K562 (cell line): Measurements from ENCODE around the gene GNAI1. TPM values are rescaled to one million over a fixed set of nuclear protein-coding genes. Genes with fewer than 3 reads are reported as not detected.

Source experiments
- ELF2 ChIP-seq: fragments of 250-450 bp; sonication (Bioruptor Pico); IDR thresholded peaks from 2 replicates; pipeline ENCODE4 v1.5.0; 2021; ENCODE audit warnings: mild to moderate bottlenecking
- NCOA4 ChIP-seq: fragments of 450-650 bp; IDR thresholded peaks from 2 replicates; pipeline ENCODE4 v1.6.1; 2018; ENCODE audit warnings: mild to moderate bottlenecking; ENCODE audit not compliant: partially characterized antibody
- OTX1 ChIP-seq: fragments of 450-650 bp; formaldehyde crosslinking; IDR thresholded peaks from 2 replicates; pipeline ENCODE4 v1.4.0; 2022; ENCODE audit warnings: mild to moderate bottlenecking
- PML ChIP-seq: IDR thresholded peaks from 2 replicates; pipeline ENCODE4 v1.6.1; 2012; ENCODE audit warnings: low read length, inconsistent platforms
- POLR3G ChIP-seq: IDR thresholded peaks from 2 replicates; pipeline ENCODE4 v1.6.1; 2011; ENCODE audit not compliant: insufficient read length, insufficient replicate concordance; ENCODE audit errors: extremely low read depth
- SETDB1 ChIP-seq: IDR thresholded peaks from one replicate; pipeline ENCODE4 v1.6.1; 2012; ENCODE audit warnings: low read length, control low read depth, inconsistent platforms
- SNIP1 ChIP-seq: fragments of 450-650 bp; IDR thresholded peaks from 2 replicates; pipeline ENCODE4 v1.7.1; 2017; ENCODE audit warnings: low read depth, mild to moderate bottlenecking
- TCF15 ChIP-seq: fragments of 250-450 bp; sonication (Bioruptor Pico); IDR thresholded peaks from 2 replicates; pipeline ENCODE4 v1.8.0; 2022; ENCODE audit warnings: moderate library complexity, mild to moderate bottlenecking, inconsistent platforms
- polyA plus RNA-seq, 8 experiments: library from polyadenylated mRNA; depleted of rRNA in 4 of 8; stranded (reverse) in 5 of 8; unstranded in 3 of 8; fragments of >200 nt; fragmentation: Nextera tagmentation in 2 of 8; fragmentation: Illumina TruSeq in 1 of 8; extraction: Ambion mirVana in 2 of 8; extraction: Trizol in 1 of 8; gene quantifications; 2 replicates each; pipeline versions ENCODE4 v1.2.1 to v1.2.3, GENCODE V29; 2011 to 2014; ENCODE audit warnings: inconsistent platforms in 1 of 8, missing spikeins in 1 of 8
- total RNA-seq, 7 experiments: library from RNA; depleted of rRNA in 6 of 7; stranded (reverse); fragments of >200 nt in 6 of 7; fragmentation: Illumina TruSeq in 2 of 7; extraction: Trizol in 2 of 7; gene quantifications; 2 replicates each; pipeline versions ENCODE4 v1.2.1 to v1.2.3, GENCODE V29; 2011 to 2021; ENCODE audit warnings: low replicate concordance in 1 of 7
- TF ChIP-seq, protein P1 (sequence below), 2 experiments: fragments of 450-650 bp in 1 of 2; IDR thresholded peaks; 2 replicates each; pipeline ENCODE4 v1.6.1; 2011 to 2017; ENCODE audit warnings: low read depth in 2 of 2, antibody characterized with exemption in 1 of 2, borderline replicate concordance in 1 of 2, low read length in 1 of 2, mild to moderate bottlenecking in 1 of 2, mixed read lengths in 1 of 2; ENCODE audit not compliant: control insufficient read depth in 1 of 2
- TF ChIP-seq, protein P2 (sequence below): fragments of 450-650 bp; IDR thresholded peaks from 2 replicates; pipeline ENCODE4 v1.6.1; 2016; ENCODE audit warnings: antibody characterized with exemption
- TF ChIP-seq, protein P3 (sequence below): sonication (generic); formaldehyde crosslinking; IDR thresholded peaks from 2 replicates; pipeline ENCODE4 v1.8.0; 2022; ENCODE audit warnings: missing genetic modification reagents, mild to moderate bottlenecking, borderline replicate concordance

GNAI1 gene
- total and polyA plus RNA-seq, 9 of the 15 experiments (the other 6 are each of a cell fraction or from before 2014, with no cell fraction given) = 0.03 to 0.13 (median 0.08) TPM; not detected in 6

GRCh38 chr7:80161466-80161865 lies 26.8 kb downstream of the GNAI1 start (continued):
- TF ChIP-seq, protein P1, sequence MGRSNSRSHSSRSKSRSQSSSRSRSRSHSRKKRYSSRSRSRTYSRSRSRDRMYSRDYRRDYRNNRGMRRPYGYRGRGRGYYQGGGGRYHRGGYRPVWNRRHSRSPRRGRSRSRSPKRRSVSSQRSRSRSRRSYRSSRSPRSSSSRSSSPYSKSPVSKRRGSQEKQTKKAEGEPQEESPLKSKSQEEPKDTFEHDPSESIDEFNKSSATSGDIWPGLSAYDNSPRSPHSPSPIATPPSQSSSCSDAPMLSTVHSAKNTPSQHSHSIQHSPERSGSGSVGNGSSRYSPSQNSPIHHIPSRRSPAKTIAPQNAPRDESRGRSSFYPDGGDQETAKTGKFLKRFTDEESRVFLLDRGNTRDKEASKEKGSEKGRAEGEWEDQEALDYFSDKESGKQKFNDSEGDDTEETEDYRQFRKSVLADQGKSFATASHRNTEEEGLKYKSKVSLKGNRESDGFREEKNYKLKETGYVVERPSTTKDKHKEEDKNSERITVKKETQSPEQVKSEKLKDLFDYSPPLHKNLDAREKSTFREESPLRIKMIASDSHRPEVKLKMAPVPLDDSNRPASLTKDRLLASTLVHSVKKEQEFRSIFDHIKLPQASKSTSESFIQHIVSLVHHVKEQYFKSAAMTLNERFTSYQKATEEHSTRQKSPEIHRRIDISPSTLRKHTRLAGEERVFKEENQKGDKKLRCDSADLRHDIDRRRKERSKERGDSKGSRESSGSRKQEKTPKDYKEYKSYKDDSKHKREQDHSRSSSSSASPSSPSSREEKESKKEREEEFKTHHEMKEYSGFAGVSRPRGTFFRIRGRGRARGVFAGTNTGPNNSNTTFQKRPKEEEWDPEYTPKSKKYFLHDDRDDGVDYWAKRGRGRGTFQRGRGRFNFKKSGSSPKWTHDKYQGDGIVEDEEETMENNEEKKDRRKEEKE (IDR thresholded peaks at IDR 0.05; ENCODE audit: borderline replicate concordance in 1 of 2, control insufficient read depth in 1 of 2, low read depth in 2 of 2, low read length in 1 of 2) = no peak
- TF ChIP-seq SETDB1 (no peak), TCF15 (CRISPR knock-in tag) (no peak), OTX1 (no peak), SNIP1 (no peak), ELF2 (CRISPR knock-in tag) (no peak), NCOA4 (no peak), POLR3G (no peak), PML (no peak)
- TF ChIP-seq, protein P2, sequence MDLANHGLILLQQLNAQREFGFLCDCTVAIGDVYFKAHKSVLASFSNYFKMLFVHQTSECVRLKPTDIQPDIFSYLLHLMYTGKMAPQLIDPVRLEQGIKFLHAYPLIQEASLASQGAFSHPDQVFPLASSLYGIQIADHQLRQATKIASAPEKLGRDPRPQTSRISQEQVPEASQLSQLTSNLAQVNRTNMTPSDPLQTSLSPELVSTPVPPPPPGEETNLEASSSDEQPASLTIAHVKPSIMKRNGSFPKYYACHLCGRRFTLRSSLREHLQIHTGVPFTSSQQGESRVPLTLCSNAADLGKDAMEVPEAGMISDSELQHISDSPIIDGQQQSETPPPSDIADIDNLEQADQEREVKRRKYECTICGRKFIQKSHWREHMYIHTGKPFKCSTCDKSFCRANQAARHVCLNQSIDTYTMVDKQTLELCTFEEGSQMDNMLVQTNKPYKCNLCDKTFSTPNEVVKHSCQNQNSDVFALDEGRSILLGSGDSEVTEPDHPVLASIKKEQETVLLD = no peak
- TF ChIP-seq, protein P3, sequence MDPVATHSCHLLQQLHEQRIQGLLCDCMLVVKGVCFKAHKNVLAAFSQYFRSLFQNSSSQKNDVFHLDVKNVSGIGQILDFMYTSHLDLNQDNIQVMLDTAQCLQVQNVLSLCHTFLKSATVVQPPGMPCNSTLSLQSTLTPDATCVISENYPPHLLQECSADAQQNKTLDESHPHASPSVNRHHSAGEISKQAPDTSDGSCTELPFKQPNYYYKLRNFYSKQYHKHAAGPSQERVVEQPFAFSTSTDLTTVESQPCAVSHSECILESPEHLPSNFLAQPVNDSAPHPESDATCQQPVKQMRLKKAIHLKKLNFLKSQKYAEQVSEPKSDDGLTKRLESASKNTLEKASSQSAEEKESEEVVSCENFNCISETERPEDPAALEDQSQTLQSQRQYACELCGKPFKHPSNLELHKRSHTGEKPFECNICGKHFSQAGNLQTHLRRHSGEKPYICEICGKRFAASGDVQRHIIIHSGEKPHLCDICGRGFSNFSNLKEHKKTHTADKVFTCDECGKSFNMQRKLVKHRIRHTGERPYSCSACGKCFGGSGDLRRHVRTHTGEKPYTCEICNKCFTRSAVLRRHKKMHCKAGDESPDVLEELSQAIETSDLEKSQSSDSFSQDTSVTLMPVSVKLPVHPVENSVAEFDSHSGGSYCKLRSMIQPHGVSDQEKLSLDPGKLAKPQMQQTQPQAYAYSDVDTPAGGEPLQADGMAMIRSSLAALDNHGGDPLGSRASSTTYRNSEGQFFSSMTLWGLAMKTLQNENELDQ = no peak
